ENCODE measurements around the gene MRC2.

DNA sequence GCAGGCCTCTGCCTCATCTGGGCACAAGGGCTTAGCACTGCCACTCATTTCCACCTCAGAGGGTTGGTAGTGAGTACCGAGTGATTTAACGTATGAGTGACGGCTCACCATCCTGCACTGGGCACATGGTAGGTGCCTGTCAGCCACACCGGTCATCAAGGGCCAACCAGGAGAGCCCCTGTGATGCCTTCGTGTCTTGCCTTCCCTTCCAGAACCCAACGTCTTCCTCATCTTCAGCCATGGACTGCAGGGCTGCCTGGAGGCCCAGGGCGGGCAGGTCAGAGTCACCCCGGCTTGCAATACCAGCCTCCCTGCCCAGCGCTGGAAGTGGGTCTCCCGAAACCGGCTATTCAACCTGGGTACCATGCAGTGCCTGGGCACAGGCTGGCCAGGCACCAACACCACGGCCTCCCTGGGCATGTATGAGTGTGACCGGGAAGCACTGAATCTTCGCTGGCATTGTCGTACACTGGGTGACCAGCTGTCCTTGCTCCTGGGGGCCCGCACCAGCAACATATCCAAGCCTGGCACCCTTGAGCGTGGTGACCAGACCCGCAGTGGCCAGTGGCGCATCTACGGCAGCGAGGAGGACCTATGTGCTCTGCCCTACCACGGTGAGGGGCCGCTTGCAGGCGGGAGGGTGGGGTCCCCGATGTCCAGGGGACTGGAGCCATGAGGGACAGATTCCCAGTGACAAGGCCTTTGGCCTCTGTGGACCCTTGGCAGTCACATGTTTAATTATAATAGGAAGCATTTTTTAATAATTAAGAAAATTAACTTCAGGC is 37.1 kb downstream of the MRC2 start:
- TF ChIP-seq ESRRA (IDR thresholded peaks at IDR 0.05; ENCODE audit: borderline replicate concordance, low read length) (no peak), BHLHE40 (IDR thresholded peaks at IDR 0.05; ENCODE audit: low read depth, low read length) (no peak), ZFP36 (IDR thresholded peaks at IDR 0.05; ENCODE audit: borderline replicate concordance, partially characterized antibody) (no peak), CBX2 (IDR thresholded peaks at IDR 0.05; ENCODE audit: borderline replicate concordance, low read depth) (no peak), KDM1A (IDR thresholded peaks at IDR 0.05; ENCODE audit: low read depth) (no peak), RFX5 (IDR thresholded peaks at IDR 0.05) (no peak)
- TF ChIP-seq, protein P1, sequence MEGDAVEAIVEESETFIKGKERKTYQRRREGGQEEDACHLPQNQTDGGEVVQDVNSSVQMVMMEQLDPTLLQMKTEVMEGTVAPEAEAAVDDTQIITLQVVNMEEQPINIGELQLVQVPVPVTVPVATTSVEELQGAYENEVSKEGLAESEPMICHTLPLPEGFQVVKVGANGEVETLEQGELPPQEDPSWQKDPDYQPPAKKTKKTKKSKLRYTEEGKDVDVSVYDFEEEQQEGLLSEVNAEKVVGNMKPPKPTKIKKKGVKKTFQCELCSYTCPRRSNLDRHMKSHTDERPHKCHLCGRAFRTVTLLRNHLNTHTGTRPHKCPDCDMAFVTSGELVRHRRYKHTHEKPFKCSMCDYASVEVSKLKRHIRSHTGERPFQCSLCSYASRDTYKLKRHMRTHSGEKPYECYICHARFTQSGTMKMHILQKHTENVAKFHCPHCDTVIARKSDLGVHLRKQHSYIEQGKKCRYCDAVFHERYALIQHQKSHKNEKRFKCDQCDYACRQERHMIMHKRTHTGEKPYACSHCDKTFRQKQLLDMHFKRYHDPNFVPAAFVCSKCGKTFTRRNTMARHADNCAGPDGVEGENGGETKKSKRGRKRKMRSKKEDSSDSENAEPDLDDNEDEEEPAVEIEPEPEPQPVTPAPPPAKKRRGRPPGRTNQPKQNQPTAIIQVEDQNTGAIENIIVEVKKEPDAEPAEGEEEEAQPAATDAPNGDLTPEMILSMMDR (IDR thresholded peaks at IDR 0.05) = no peak
- TF ChIP-seq, protein P2, sequence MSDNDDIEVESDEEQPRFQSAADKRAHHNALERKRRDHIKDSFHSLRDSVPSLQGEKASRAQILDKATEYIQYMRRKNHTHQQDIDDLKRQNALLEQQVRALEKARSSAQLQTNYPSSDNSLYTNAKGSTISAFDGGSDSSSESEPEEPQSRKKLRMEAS (IDR thresholded peaks at IDR 0.05) = no peak
- TF ChIP-seq, protein P3, sequence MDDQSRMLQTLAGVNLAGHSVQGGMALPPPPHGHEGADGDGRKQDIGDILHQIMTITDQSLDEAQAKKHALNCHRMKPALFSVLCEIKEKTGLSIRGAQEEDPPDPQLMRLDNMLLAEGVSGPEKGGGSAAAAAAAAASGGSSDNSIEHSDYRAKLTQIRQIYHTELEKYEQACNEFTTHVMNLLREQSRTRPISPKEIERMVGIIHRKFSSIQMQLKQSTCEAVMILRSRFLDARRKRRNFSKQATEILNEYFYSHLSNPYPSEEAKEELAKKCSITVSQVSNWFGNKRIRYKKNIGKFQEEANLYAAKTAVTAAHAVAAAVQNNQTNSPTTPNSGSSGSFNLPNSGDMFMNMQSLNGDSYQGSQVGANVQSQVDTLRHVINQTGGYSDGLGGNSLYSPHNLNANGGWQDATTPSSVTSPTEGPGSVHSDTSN (IDR thresholded peaks at IDR 0.05) = no peak
- TF ChIP-seq, protein P4, sequence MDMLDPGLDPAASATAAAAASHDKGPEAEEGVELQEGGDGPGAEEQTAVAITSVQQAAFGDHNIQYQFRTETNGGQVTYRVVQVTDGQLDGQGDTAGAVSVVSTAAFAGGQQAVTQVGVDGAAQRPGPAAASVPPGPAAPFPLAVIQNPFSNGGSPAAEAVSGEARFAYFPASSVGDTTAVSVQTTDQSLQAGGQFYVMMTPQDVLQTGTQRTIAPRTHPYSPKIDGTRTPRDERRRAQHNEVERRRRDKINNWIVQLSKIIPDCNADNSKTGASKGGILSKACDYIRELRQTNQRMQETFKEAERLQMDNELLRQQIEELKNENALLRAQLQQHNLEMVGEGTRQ (IDR thresholded peaks at IDR 0.05) = no peak

All from A549 (cell line).